Measurements from ENCODE around the gene SYTL2.

SYTL2 gene

DNA sequence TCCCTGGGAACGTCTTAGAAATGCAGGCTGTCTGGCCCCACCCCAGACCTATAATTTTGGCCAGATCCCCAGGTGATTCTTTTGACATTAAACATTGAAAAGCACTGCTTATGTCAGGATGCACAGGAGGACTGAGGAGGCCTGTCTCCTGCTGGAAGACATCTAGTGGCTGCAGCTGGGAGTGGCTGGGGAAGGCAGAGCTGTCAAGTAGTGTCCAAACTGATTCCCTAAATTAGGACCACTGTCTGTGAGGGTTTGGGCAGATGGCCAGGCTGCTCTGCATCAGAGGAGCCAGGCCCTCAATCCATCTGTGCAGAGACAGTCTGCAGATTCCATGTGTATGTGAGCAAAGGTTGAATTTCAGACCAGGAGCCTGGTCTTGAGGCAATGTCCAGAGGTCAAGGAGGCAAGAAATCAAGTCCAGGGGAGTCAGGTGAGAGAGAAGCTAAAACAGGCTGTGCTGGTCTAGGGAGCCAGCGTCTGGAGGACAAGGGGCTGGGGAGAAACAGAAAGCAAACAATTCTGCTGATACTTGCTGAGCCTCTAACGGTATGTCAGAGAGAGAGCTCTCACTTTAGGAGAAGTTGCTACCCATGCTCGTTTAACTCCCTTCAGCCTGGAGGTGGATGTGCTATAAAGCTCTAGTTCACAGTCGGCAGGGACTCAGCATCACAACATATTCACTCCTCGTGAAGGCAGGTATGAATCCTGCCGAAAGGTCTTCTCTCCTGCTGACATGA, 15.3 kb upstream of the SYTL2 start:
- peak; percentile 35 for DNase-seq (ENCODE audit: low spot score)

DNA sequence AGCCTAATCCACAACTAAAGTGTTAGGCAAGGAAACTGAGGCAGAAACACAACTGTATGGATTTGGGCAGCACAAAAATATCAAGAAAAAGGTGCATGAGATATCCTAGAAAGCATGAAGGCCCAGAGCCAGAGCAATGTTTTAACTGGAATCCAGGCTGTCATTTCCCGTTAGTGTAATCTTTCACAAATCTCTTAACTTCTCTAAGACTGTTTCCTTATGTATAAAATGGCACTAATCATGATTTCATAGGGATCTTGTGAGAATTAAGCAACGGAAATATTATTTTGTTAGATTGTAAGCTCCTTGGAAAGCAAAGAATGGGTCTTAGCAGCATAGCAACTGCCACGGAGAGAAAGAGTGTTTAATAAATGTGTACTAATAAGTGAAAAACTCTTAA, 14.7 kb upstream of the SYTL2 start:
- no peak for DNase-seq (ENCODE audit: low spot score)

DNA sequence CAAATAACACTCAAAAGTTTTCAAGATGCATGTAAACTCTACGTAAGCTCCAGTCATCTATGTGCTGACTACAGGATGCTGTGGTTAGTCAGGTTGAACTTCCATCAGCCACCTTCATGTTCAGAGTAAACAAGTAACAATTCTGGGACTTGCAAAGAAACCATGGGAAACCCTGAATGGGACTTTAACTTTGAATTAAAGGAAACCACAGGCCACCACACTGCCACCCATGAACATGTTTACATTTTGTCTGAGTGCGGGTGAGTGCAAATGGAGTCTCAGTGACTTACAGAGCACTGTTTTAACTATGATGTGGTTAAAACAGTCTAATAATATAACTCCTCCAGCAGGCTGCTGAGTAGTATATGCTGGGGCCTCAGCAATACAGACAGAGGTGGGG, 12.9 kb upstream of the SYTL2 start:
- peak; percentile 82 for DNase-seq (ENCODE audit: low spot score)

DNA sequence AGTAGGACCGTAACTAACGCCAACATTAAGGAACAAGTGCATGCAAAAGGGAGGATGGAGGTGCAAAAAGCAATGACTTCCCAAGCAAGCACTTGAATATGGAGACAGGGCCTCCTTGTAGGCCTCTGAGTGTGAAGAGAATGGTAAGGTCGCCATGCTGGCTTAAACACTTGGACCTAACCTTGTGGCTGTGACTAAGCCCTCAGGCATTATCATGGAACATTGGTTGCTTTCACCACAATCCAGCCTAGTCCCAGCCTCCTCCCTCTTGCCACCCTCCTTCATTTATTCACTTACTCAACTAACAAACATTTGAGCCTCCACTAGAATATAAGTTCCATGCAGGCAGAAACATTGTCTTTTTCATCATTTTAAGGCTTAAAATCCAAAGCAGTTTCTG, 11.9 kb upstream of the SYTL2 start:
- peak; percentile 22 for DNase-seq (ENCODE audit: low spot score)

DNA sequence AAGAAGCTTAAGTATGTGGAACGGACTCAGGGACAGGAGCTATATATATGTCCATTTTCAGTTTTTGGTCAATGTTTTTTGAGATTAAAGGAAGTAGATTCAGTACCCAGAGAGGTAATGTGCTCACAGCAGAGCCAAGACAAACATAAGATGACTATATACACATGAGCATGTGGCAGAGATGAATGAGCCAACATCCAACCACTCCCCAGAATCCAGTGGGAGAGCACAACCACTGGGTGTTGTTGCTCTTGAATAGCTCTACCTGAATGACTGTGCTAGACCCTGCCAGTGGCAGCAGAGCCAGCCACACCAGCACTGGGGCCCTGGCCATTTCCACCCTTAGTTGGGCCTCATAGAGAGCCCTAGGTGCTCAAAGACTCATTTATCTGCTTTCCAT, 10.7 kb upstream of the SYTL2 start:
- no peak for DNase-seq (ENCODE audit: low spot score)

DNA sequence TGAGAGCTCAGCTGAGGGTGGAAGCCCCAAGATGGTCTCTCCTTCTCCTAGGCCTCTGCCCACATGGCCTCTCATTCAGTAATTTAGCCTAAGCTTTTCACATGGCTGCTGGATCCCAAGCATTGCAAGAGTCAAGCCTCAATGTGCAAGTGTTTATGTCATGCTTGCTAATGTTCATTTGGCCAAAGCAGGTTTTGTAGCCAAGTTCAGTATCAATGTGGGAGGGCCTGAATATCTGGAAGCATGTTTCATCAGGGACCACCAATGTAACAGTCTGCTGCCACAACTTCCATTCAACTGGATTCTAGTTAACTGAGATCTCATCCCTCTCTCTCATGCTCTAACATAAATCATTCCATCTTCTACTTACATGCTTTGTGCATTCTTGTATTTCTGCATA, 8.5 kb upstream of the SYTL2 start:
- no peak for DNase-seq (ENCODE audit: low spot score)

DNA sequence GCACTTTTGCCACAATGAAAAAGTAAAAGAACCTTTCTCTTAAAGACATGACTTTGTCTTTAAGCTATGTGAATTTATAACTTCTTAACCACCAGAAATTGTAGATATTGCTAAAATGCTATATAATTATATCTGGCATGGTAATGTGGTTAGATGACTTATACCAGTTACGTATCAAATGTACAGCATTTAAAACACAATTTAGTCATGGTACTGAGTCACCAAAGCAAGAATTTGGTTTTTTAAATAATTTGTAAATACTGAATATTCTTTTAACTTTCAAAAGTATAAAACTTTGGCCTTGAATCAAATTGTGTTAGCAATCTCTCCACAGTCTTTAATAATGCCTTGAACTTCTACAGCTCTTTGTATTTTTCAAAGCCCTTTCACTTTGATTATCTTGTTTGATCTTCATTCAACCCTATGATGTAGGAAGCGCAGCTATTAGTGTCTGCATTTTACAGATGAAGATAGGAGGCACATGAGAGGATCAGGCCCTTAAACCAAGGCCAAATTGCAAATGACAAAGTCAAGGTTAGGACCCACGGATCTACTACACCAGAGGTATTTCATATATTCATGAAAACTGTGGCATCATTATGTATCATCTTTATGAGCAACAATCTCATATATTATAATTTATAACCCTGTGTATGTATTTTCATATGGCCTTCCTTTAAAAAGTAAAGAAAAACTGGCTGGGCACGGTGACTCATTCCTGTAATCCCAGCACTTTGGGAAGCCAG, 4.4 kb upstream of the SYTL2 start:
- peak; percentile 43 for DNase-seq (ENCODE audit: low spot score)

DNA sequence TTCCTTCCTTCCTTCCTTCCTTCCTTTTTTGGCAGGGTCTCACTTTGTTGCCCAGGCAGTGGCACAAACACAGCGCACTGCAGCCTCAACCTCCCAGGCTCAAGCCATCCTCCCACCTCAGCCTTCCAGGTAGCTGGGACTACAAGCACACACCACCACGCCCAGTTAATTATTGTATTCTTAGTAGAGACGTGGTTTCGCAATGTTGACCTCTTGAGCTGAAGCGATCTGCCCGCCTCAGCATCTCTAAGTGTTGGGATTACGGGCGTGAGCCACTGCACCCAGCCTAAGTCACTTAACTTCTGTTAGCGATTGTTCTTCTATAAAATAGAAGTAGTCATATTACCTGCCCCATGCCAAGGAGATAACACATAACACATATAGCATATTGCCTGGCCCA, 2.8 kb upstream of the SYTL2 start:
- no peak for DNase-seq (ENCODE audit: low spot score)

DNA sequence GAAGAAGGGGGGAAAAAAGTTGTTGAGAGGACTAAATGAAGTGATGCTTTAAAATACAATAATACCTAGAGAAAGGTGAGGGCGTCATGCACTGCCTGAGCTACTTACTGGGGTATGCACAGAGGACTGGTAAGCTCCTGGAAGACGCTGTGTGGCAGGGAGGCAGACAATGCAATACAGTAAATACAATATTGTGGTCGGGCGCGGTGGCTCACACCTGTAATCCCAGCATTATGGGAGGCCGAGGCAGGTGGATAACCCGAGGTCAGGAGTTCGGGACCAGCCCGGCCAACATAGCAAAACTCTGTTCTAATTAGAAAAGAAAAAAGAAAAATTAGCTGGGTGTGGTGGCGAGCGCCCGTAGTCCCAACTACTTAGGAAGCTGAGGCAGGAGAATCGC, 683 bp upstream of the SYTL2 start:
- DNase-seq (ENCODE audit: low spot score), result no peak

DNA sequence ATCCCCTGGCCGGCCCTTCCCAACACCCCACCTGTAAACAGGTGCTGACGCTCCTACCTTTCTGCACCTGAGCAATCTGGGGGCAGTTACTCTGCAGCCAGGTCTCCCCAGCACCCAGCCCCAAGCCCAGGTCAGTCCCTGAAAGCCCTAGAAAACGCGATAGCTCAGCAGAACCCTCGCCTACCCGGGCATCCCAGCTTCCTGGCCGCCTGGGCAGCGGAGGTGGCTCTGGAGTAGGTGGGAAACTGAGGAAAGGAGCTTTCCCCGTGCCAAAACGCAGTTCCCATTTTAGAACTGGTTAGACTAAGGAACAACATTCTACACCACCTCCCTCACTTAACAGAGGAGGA, 445 bp downstream of the SYTL2 start:
- no peak for DNase-seq (ENCODE audit: low spot score)

DNA sequence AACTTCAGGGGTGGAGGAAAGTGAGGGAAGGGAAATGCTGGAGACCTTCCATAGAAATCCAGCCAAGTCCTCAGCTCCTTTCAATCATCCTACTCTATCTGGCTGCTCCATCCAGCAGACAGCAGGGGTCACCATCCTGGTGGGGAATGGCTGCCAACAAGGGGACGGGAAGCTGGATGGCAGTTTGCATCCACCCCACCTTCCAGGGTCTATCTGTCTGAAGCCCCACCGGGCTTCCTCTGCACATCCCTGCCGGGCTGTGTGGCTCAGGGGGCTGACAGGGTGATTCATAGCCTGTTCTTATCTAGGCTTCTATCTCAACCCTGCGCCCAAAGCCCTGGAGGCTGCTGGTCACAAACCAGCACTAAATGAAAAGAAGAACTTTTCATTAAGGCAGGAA, 1.1 kb downstream of the SYTL2 start:
- peak; percentile 27 for DNase-seq (ENCODE audit: low spot score)

DNA sequence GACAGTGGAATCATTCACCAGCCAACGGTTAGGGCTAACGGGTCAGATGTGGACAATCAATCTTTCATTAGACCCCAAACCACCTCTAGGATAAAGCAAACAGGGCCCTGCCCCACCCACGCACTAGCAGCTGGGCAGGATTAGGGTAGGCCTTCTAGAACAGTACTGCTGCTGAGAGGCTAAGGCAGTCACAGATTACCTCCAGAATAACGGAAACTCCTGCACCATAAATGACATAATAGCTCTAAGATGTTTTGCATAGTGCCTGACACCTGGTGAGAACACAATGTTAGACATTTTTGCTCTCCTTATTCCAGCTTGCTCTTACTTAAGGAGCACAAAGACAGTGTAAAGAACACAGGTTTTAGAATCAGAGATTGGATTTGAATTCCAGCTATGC, 1.8 kb downstream of the SYTL2 start:
- DNase-seq (ENCODE audit: low spot score), result no peak

DNA sequence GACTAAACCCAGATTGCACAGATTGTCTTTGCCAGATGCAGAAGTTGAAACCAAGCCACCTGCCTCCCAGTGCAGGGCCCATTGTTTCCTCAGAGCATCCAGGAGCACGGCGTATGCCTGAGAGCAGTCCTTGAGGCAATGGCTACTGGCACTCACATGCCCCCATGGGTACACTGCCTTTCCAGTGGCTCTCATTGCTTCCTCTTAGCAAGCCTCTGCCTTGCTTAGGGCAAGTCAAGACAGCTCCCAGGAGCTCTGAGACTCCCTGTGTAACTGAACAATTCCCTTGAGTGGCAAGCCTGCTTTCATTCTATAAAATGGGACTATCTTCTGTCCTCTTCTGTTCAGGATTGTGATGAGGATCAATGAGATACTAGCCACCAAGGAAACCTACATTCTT, 4.1 kb downstream of the SYTL2 start:
- DNase-seq (ENCODE audit: low spot score), result no peak

DNA sequence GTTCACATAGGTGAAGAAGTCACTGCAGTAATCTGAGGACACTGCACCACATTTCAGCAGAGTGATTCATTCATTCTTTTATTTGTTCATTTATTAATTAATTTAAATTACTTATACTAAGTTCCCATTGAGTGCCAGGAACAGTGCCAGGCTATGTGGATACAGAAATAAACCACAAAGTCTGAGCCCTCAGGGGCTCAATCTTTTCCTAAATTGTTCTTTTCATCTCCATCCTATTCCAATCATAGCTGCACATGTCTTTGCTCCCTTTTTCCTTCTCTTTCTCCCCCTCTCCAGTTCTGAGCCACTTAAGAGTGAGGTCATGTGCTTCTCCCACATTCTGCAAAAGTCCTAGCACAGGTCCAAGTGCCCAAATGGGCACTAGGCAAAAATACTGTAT, 4.9 kb downstream of the SYTL2 start:
- DNase-seq (ENCODE audit: low spot score), result no peak

DNA sequence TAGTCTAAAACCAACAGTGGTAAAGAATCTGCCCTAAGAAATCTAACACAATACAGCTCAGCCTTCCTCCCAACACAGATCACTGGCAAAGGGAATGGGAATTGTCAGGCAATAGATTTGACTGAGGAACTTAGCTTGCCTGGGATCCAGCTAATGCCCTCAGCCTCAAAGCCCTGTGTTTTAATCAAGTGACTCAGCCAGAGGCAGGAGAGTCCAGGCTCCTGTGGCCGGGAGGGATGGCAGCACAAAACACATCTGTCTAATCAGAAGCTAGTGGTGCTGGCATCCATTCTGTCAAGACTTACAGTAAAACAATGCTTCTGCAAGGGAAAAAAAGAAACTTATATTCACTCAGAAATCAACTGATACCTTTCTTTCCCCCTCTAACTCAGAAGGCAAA, 5.6 kb downstream of the SYTL2 start:
- no peak for DNase-seq (ENCODE audit: low spot score)

DNA sequence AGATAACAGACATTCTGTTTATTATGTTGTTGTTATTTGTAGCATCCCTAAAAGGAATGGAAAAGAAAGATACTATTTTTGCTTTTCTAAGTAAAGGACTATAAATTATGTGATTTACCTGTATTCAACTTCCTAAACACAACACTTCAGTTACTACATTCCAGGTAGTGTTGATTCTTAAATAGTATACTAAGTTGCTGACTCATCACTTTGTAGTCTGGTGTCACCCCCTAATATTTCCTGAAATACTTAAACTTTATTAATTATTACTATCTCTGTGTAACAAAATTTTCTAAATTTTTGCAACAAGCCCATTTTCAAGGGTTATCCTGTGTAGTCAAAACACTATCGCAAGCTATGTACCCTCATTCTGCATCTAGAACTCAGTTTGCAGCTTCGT, 7.0 kb downstream of the SYTL2 start:
- no peak for DNase-seq (ENCODE audit: low spot score)

DNA sequence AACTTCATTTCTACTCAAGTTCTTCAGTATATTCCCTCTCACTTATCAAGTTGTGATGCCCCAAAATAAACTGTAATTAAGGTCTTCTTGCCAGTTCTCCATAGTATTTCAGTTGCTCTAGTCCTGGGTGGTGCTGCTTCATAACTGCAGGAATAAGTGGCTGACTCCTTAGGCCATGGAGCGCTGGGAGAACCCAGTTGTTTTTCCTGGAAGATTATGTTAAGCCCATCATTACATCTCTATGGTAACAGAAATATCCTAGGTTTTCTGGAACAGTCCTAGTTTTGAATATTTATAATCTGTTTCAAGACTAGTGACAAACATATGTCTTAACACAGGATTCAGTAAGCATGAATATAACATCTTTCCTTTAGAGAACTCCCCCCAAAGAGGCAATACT, 7.6 kb downstream of the SYTL2 start:
- no peak for DNase-seq (ENCODE audit: low spot score)

DNA sequence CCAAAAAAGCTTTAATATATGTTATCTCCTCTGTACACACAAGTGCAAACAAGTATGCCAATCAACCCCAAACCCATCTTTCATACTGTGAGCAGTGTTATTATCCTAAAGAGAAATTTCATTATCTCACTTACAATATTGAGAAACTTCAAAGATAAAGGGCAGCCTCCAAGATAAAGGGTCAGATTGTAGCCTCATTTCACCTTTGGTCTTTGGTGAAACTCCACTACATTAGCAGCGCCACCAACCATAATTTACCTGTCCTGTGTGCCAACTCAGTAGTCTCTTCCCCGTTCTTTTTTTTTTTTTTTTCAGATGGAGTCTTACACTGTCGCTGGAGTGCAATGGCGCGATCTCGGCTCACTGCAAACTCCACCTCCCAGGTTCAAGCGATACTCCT, 9.4 kb downstream of the SYTL2 start:
- DNase-seq (ENCODE audit: low spot score), result no peak

DNA sequence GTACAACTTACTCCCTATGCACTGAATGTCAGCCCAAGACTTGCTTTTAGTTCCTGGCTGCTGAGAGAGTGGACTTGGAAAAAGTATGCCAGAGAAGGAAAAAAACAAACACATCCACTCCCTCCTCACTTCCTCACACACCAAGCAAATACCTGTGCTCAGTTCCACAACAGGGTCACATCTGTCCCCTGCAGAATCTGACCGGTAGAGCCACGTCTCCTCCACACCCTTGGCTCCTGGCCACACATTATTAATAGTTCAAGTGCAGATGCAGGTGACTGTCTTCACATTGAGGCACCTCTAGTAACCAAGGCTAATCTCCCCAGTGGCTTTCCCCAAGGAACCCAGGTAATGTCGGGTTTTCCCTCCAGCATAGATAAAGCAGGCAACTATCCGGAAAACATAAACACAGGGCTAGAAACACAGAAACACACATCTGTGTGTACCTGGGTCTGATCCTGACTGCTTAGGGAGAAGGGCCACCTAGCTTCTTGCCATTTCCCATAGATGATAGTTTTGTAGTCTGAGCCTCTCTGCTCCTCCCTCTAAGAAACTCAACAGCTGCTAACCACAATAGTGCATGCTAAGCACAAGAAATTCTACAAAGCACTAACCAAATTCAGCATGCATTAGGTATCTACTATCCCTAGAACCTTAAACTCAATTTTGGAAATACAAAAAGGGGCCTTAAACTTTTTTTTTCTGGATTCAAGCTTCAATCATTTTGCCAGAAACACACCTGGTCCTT, 10.2 kb downstream of the SYTL2 start:
- DNase-seq (ENCODE audit: low spot score), result no peak

DNA sequence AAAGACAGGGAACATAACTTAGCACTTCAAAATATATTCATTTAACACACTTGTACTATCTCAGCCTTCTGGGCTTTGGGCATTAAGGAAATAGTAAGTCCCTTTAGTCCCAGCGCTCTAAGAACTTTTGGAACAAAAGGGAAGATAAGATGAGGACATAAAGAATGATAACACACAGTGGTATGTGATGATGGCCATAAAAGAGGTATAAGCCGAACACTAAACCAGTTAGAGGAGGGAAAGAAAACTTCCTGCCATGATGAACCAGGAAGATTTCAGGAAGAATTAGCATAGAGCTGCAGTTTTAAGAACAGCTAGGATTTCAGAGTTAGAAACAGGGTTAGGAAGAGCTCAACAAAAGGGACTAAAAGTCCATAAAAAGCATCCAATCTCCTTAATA, 11.8 kb downstream of the SYTL2 start:
- no peak for DNase-seq (ENCODE audit: low spot score)

DNA sequence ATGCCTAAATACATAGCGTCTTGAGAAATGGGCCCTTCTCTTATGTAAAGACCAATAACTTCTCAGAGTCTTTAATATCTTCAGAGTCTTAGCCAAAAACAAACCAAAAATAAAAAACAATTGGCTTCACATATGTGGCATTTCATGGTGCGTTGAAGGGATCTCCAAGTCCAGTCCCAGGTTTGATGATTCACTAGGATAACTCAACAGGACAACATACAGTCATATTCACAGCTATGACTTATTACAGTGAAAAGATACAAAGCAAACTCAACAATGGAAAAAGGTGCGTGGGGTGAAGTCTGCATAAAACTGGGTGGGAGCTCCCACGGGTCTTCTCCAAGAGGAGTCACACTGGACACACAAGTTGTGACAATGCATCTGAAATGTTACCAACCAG, 12.6 kb downstream of the SYTL2 start:
- DNase-seq (ENCODE audit: low spot score), result no peak

DNA sequence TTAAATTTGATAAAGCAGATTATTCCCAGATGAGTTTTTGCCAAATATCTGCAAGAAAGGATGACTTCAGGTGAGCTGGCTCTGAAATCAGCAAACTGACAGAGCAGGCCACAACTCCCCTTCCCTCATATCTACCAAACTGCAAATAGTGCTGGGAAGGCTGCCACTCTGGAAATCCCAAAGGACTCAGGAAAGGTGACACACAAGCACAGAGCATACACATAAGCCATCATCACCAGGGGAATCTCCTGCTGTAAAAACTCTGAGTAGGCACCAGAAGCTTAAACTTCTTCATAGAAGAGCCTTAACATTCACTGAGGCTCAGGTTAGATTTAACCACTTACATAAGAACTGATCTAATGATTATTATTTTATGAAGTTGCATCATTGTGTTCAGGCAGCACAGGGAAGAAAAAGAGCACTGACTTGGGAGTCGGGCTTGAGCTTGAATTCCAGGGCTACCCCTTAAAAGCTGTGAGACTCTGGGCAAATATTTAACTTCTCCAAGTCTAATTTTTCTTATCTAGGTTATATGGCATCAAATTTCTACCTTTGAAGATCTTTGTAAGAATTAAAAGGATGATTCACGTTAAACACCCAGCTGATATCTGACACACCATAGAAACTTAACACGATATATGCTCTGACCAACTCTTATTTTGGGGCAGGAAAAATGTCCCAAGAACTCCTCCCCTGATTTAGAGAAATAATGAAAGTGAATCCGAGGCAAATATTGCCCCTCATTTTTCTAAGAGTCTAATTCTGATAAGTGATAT, 15.0 kb downstream of the SYTL2 start:
- DNase-seq (ENCODE audit: low spot score), result no peak

Data from SW480 (cell line).